HepG2 (cell line): ENCODE data around the gene PRICKLE2.

Experiments used
- BCL3 ChIP-seq: sonication (generic); formaldehyde crosslinking; IDR thresholded peaks from 2 replicates; pipeline ENCODE4 v1.5.1; 2020; ENCODE audit warnings: mild to moderate bottlenecking, missing genetic modification reagents, moderate library complexity
- TMF1 ChIP-seq: sonication (generic); formaldehyde crosslinking; IDR thresholded peaks from 2 replicates; pipeline ENCODE4 v1.8.1; 2022; ENCODE audit warnings: low read depth, missing genetic modification reagents
- ZXDC ChIP-seq: sonication (generic); formaldehyde crosslinking; IDR thresholded peaks from 2 replicates; pipeline ENCODE4 v1.5.0; 2020; ENCODE audit warnings: mild to moderate bottlenecking, missing genetic modification reagents

GRCh38 chr3:64138656-64139375 lies 86.5 kb downstream of the PRICKLE2 start:
- no peak for TF ChIP-seq BCL3
- TF ChIP-seq TMF1 = no peak
- TF ChIP-seq ZXDC (CRISPR knock-in tag) = no peak
